Measurements from ENCODE around the gene SOX15. TPM values are rescaled to one million over a fixed set of nuclear protein-coding genes. Genes with fewer than 3 reads are reported as not detected.

The SOX15 gene
- total and polyA plus RNA-seq, 2 of the 13 experiments (the other 11 are each of a cell fraction or from before 2014, with no cell fraction given) = 0.07 to 0.18 TPM

DNA sequence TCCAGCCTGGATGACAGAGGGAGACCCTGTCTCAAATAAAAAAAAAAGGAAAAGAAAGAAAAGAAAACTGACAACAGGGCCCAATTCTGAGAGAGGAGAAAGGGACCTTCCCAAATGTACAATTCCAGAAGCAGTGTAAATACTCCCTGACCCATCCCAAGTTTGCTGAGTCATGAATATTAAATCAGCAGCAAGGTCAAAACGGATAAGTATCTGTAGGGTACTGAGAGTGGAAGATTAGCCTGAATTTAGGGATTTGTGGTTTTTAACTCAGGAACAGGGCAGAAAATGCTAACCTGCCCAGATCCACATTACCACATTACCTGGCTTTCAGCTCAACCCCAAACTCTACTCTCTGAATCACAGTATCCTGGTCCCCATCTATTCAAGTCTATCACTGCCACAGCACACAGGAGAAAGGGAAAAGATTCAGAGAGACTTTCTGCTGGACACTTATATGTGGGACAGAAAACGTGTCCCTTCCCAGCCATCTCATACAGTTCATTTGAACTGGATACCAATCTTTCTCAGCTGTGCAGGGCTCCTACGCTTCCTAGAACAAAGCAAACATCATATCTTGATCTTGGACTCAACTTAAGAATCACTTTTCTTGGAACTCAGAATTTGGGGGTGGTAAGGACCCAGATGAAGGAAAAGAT, 21.9 kb upstream of the SOX15 start:
- peak; percentile 83 for TF ChIP-seq NFE2L2 (IDR thresholded peaks at IDR 0.05; ENCODE audit: low read length)
- TF ChIP-seq ZNF343 (CRISPR knock-in tag; IDR thresholded peaks at IDR 0.05) = no peak
- TF ChIP-seq ZNF12 (CRISPR knock-in tag; IDR thresholded peaks at IDR 0.05) = no peak
- TF ChIP-seq ZNF251 (CRISPR knock-in tag; IDR thresholded peaks at IDR 0.05) = no peak
- peak; percentile 98 to 99 for TF ChIP-seq MAFK (conservative IDR thresholded peaks at IDR 0.05 in 1 of 2, IDR thresholded peaks at IDR 0.05 in 1 of 2; ENCODE audit: low read length in 2 of 2)
- no peak for TF ChIP-seq ZNF230 (CRISPR knock-in tag; IDR thresholded peaks at IDR 0.05)
- TF ChIP-seq, protein P1, sequence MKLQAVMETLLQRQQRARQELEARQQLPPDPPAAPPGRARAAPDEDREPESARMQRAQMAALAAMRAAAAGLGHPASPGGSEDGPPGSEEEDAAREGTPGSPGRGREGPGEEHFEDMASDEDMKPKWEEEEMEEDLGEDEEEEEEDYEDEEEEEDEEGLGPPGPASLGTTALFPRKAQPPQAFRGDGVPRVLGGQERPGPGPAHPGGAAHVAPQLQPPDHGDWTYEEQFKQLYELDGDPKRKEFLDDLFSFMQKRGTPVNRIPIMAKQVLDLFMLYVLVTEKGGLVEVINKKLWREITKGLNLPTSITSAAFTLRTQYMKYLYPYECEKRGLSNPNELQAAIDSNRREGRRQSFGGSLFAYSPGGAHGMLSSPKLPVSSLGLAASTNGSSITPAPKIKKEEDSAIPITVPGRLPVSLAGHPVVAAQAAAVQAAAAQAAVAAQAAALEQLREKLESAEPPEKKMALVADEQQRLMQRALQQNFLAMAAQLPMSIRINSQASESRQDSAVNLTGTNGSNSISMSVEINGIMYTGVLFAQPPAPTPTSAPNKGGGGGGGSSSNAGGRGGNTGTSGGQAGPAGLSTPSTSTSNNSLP (IDR thresholded peaks at IDR 0.05; ENCODE audit: low read depth, low read length) = no peak
- TF ChIP-seq MAFG (CRISPR knock-in tag; IDR thresholded peaks at IDR 0.05) = 0 out of 2 replicates have a peak, but pooled peaks have one; percentile 57
- TF ChIP-seq MAFF (IDR thresholded peaks at IDR 0.05; ENCODE audit: low read depth, low read length) = peak; percentile 98
- TF ChIP-seq, protein P2, sequence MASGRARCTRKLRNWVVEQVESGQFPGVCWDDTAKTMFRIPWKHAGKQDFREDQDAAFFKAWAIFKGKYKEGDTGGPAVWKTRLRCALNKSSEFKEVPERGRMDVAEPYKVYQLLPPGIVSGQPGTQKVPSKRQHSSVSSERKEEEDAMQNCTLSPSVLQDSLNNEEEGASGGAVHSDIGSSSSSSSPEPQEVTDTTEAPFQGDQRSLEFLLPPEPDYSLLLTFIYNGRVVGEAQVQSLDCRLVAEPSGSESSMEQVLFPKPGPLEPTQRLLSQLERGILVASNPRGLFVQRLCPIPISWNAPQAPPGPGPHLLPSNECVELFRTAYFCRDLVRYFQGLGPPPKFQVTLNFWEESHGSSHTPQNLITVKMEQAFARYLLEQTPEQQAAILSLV (CRISPR knock-in tag; IDR thresholded peaks at IDR 0.05; ENCODE audit: borderline replicate concordance) = no peak
- TF ChIP-seq, protein P3, sequence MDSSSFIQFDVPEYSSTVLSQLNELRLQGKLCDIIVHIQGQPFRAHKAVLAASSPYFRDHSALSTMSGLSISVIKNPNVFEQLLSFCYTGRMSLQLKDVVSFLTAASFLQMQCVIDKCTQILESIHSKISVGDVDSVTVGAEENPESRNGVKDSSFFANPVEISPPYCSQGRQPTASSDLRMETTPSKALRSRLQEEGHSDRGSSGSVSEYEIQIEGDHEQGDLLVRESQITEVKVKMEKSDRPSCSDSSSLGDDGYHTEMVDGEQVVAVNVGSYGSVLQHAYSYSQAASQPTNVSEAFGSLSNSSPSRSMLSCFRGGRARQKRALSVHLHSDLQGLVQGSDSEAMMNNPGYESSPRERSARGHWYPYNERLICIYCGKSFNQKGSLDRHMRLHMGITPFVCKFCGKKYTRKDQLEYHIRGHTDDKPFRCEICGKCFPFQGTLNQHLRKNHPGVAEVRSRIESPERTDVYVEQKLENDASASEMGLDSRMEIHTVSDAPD (CRISPR knock-in tag; IDR thresholded peaks at IDR 0.05) = no peak
- H3K4me3 ChIP-seq (replicated peaks in 1 of 3; ENCODE audit: insufficient read depth in 1 of 3, low read depth in 2 of 3, low read length in 3 of 3) = peak overlapping the region in 1 of 3 experiments; percentile 3; a peak in 2 of 6 replicates
- no peaks in the 10 kb centered on the region for H4K20me1 ChIP-seq (ENCODE audit: insufficient read depth, low read length)
- BruUV-seq (replicated peaks) = no TSS peak
- H3K27me3 ChIP-seq (ENCODE audit: control insufficient read depth in 1 of 2, insufficient read depth in 2 of 2, low read length in 2 of 2) = no peaks in the 10 kb centered on the region
- ATAC-seq (no peak), FAIRE-seq (no peak), DNase-seq (ENCODE audit: low spot score) (no peak)
- H3K9ac ChIP-seq (ENCODE audit: insufficient read depth, low read depth, low read length) = peak overlapping the region; percentile 44; the same call in 1 of the 2 replicates
- intact Hi-C loops (cut with micrococcal nuclease; ENCODE audit: unreplicated experiment) (no loop called here), in situ Hi-C loops (cut with HindIII; ENCODE audit: extremely low pct_ligation_motif_present, low pct_unique_long_range_greater_than_20kb) (no loop called here)
- H3K4me2 ChIP-seq (ENCODE audit: low read depth, low read length) = peak overlapping the region; percentile 63
- peaks cover 36% of the 10 kb centered on the region for H3K79me2 ChIP-seq (ENCODE audit: insufficient read depth, low read length)
- no peak overlapping the region for H2AFZ ChIP-seq (ENCODE audit: low read length)
- H3K36me3 ChIP-seq (replicated peaks in 1 of 2; ENCODE audit: control insufficient read depth in 1 of 2, insufficient read depth in 2 of 2, low read length in 2 of 2) = peaks cover 1 to 15% of the 10 kb centered on the region in 2 experiments; a peak in 2 of 5 replicates
- 81% methylated on average over 3 of the region's 3 CpGs for WGBS (ENCODE audit: low lambda C conversion rate)
- H3K27ac ChIP-seq (ENCODE audit: extremely low read length, insufficient read depth, low read length) = no peak overlapping the region
- peaks cover 35% of the 10 kb centered on the region for H3K4me1 ChIP-seq (ENCODE audit: insufficient read depth, low read length)
- CTCF ChIA-PET (ENCODE audit: low intra/inter-chr PET ratio, low total read pairs) = no interaction called here
- POLR2A ChIA-PET = interaction anchor here (0.6 to 3.5 kb wide), 3 partner anchors 15 to 208 kb away, joined by 3 to 16 read pairs (median 6); partner anchors contain the start of genes SAT2, TMEM256 and TP53
- H3K9me3 ChIP-seq (ENCODE audit: low read length) = no peaks in the 10 kb centered on the region

Data from HepG2 (cell line).